OCI-LY3 (cell line): Measurements from ENCODE around the gene HCAR2.

Experiments
- CTCF ChIP-seq: fragments of 200-600, 300-600 bp; sonication (generic); IDR thresholded peaks from 2 replicates; pipeline ENCODE4 v1.5.1; 2014; ENCODE audit warnings: antibody characterized with exemption, low read length, low read depth
- EZH2phosphoT487 ChIP-seq: fragments of 200-600 bp; shearing (Covaris generic); IDR thresholded peaks from 2 replicates; pipeline ENCODE4 v1.6.1; 2018; ENCODE audit warnings: antibody characterized with exemption, mixed run types, low read depth

DNA sequence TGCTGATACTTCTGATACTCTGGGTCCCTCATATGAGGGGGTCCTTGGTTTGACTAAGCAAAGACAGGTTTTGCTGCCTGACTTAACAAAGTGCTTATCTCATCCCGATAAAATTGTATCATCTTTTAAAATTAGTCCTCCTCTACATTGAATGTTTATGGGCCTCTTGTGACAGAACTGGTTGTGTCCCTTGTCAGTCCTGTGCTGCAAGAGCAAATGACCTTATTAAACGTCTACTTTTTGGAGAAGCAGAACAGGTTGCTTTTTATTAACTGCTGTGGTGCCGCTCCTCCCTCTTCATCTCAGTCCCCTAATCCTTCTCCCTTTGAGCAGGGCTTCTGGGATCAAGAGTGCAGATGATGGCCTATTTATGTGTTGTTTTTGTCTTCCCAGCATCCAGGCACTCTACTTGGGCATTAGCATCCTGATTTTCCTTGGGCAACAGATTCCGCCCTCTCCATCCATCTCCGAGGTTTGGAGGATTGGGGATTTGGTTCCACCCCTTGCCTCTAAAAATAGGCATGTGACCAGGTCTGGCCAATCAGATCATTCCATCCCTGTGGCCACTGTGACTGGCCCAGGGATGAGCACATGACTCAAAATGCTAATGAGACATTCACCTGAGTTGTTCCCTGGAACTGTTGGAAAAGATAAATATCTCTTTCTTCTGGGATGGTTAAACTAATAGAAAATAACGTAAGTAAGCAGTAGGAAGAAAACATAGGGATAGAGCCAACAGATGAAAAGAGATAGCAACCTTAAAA is 46.6 kb upstream of the HCAR2 start:
- TF ChIP-seq CTCF (no peak), EZH2phosphoT487 (no peak)
